Thoracic aorta (tissue), 2 donors: ENCODE data around the gene PLD2. TPM values are rescaled to one million over a fixed set of nuclear protein-coding genes. Genes with fewer than 3 reads are reported as not detected.
A peak's percentile ranks its signal among the peaks of the same experiment; 100 is the strongest.

Experiments
- ATAC-seq: fragments of 150-250 bp; one replicate; pipeline ENCODE4 v1.8.0; 2017; ENCODE audit warnings: low read depth; ENCODE audit not compliant: insufficient number of reproducible peaks, low FRiP score
- DNase-seq: peaks from one replicate; pipeline ENCODE4 v3.0.0-alpha.2; 2020; ENCODE audit warnings: low spot score
- H3K27ac ChIP-seq, 2 donors: fragments of 200-600 bp; sonication (generic); 1 replicate in 1 of 2; 2 replicates in 1 of 2; pipeline ENCODE4 v1.5.1; 2016; ENCODE audit warnings: mild to moderate bottlenecking in 2 of 2, moderate library complexity in 2 of 2
- H3K27me3 ChIP-seq: fragments of 200-600 bp; sonication (generic); replicated peaks from 2 replicates; pipeline ENCODE4 v1.6.0; 2016; ENCODE audit warnings: mild to moderate bottlenecking; ENCODE audit not compliant: insufficient read depth
- H3K36me3 ChIP-seq: fragments of 200-600 bp; sonication (generic); one replicate; pipeline ENCODE4 v1.5.1; 2016
- H3K4me1 ChIP-seq, 2 donors: fragments of 200-600 bp; sonication (generic); 1 replicate in 1 of 2; 2 replicates in 1 of 2; pipeline versions ENCODE4 v1.5.1 to v1.6.0; 2016; ENCODE audit warnings: low read depth in 2 of 2, mild to moderate bottlenecking in 1 of 2; ENCODE audit not compliant: control insufficient read depth in 1 of 2
- H3K4me3 ChIP-seq: fragments of 200-600 bp; sonication (generic); 2 replicates; pipeline ENCODE4 v1.5.1; 2016; ENCODE audit warnings: mild to moderate bottlenecking
- H3K9me3 ChIP-seq: fragments of 200-600 bp; sonication (generic); 2 replicates; pipeline ENCODE4 v1.5.1; 2016
- total RNA-seq, 2 donors: library from RNA; depleted of rRNA; stranded (reverse); fragments of >200 nt; gene quantifications; one replicate each; pipeline versions ENCODE4 v1.1.0 to v1.2.3, GENCODE V29; 2016
- TF ChIP-seq, protein P1 (sequence below): fragments of 200-600 bp; sonication (generic); IDR thresholded peaks from one replicate; pipeline ENCODE4 v1.5.1; 2019; ENCODE audit warnings: antibody characterized with exemption

PLD2 gene, protein sequence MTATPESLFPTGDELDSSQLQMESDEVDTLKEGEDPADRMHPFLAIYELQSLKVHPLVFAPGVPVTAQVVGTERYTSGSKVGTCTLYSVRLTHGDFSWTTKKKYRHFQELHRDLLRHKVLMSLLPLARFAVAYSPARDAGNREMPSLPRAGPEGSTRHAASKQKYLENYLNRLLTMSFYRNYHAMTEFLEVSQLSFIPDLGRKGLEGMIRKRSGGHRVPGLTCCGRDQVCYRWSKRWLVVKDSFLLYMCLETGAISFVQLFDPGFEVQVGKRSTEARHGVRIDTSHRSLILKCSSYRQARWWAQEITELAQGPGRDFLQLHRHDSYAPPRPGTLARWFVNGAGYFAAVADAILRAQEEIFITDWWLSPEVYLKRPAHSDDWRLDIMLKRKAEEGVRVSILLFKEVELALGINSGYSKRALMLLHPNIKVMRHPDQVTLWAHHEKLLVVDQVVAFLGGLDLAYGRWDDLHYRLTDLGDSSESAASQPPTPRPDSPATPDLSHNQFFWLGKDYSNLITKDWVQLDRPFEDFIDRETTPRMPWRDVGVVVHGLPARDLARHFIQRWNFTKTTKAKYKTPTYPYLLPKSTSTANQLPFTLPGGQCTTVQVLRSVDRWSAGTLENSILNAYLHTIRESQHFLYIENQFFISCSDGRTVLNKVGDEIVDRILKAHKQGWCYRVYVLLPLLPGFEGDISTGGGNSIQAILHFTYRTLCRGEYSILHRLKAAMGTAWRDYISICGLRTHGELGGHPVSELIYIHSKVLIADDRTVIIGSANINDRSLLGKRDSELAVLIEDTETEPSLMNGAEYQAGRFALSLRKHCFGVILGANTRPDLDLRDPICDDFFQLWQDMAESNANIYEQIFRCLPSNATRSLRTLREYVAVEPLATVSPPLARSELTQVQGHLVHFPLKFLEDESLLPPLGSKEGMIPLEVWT
- total RNA-seq = 10 to 100 TPM; 38.3 to 75.3 TPM

GRCh38 chr17:4806777-4807604, at the start of gene PLD2:
Gene PLD2 (plus strand): TSS chr17:4807152. CDS start chr17:4807773, 621 bp downstream.
- peak; percentile 79 for ATAC-seq
- H3K4me3 ChIP-seq = peak within 1 kb of the TSS; percentile 94
- no peak for DNase-seq
- H3K36me3 ChIP-seq = peaks cover 5% of the 10 kb centered on the region
- peaks cover 10 to 18% of the 10 kb centered on the region in 2 donors for H3K4me1 ChIP-seq
- no peaks in the 10 kb centered on the region for H3K27me3 ChIP-seq
- no peaks in the 10 kb centered on the region for H3K9me3 ChIP-seq
- H3K27ac ChIP-seq = peak within 1 kb of the TSS; percentile 47 to 53
- TF ChIP-seq, protein P1, sequence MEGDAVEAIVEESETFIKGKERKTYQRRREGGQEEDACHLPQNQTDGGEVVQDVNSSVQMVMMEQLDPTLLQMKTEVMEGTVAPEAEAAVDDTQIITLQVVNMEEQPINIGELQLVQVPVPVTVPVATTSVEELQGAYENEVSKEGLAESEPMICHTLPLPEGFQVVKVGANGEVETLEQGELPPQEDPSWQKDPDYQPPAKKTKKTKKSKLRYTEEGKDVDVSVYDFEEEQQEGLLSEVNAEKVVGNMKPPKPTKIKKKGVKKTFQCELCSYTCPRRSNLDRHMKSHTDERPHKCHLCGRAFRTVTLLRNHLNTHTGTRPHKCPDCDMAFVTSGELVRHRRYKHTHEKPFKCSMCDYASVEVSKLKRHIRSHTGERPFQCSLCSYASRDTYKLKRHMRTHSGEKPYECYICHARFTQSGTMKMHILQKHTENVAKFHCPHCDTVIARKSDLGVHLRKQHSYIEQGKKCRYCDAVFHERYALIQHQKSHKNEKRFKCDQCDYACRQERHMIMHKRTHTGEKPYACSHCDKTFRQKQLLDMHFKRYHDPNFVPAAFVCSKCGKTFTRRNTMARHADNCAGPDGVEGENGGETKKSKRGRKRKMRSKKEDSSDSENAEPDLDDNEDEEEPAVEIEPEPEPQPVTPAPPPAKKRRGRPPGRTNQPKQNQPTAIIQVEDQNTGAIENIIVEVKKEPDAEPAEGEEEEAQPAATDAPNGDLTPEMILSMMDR = no peak

DNA sequence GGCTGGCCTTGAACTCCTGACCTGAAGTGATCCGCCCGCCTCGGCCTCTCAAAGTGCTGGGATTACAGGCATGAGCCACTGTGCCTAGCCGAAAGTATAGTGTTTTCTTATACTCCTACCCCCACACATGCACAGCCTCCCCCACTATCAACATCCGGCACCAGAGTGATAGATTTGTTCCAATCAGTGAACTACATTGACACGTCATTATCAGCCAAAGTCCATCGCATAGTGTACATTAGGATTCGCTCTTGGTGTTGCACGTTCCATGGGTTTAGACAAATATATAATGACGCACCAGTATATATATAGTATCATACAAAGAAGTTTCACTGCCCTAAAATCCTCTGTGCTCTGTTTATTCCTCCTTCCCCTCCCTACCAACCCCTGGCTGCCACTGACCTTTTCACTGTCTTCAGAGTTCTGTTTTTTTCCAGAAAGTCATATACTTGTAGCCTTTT, 47.1 kb upstream of the PLD2 start:
- Histone ChIP-seq H3K4me1 (no peaks in the 10 kb centered on the region), H3K9me3 (no peaks in the 10 kb centered on the region), H3K4me3 (no peak overlapping the region), H3K27ac (no peak overlapping the region), H3K36me3 (no peaks in the 10 kb centered on the region), H3K27me3 (no peaks in the 10 kb centered on the region)
- no peak for DNase-seq
- TF ChIP-seq, protein P1 = no peak
- no peak for ATAC-seq

- no peak for ATAC-seq
- H3K27me3 ChIP-seq = no peaks in the 10 kb centered on the region
- TF ChIP-seq, protein P1 = no peak
- DNase-seq = no peak
- H3K27ac ChIP-seq = peak overlapping the region in 1 of 2 donors; percentile 22
- H3K36me3 ChIP-seq = no peaks in the 10 kb centered on the region
- no peak overlapping the region for H3K4me3 ChIP-seq
- no peaks in the 10 kb centered on the region for H3K4me1 ChIP-seq
- no peaks in the 10 kb centered on the region for H3K9me3 ChIP-seq
Measured at GRCh38 chr17:4764595-4764994, 42.4 kb upstream of the PLD2 start.

GRCh38 chr17:4766201-4766600, 40.8 kb upstream of the PLD2 start:
- Histone ChIP-seq H3K27me3 (no peaks in the 10 kb centered on the region), H3K36me3 (no peaks in the 10 kb centered on the region), H3K9me3 (no peaks in the 10 kb centered on the region), H3K4me3 (no peak overlapping the region), H3K4me1 (no peaks in the 10 kb centered on the region), H3K27ac (peak overlapping the region in 1 of 2 donors; percentile 52)
- ATAC-seq (no peak), DNase-seq (no peak)
- TF ChIP-seq, protein P1 = no peak
